Right lobe of liver (tissue), 4 donors: ENCODE results near the gene SLC16A9.

Experiments used
- CTCF ChIP-seq, 4 donors: fragments of 200-600 bp in 3 of 4; fragments of 450-650 bp in 1 of 4; IDR thresholded peaks; one replicate each; pipeline versions ENCODE4 v1.5.1 to v1.8.0; 2016 to 2022; ENCODE audit warnings: antibody characterized with exemption in 4 of 4, mild to moderate bottlenecking in 2 of 4
- POLR2A ChIP-seq: fragments of 450-650 bp; IDR thresholded peaks from one replicate; pipeline ENCODE4 v1.6.1; 2017; ENCODE audit warnings: antibody characterized with exemption, mild to moderate bottlenecking
- donor health status: DM: no; HTN: no; CAD: no.
- donor health status: DM: no; HTN: no; CAD: no.
- donor health status: DM: no; HTN: yes; CAD: no.

- TF ChIP-seq CTCF (IDR thresholded peaks at IDR 0.05) (no peak), POLR2A (no peak)
Measured at GRCh38 chr10:59655309-59655708, 54.3 kb downstream of the SLC16A9 start.
